ENCODE measurements around the gene MED14.

The MED14 gene

GRCh38 chrX:40721489-40722106 lies 13.7 kb downstream of the MED14 start:
- peak in 1 of 2 experiments; percentile 45 for DNase-seq (ENCODE audit: low read depth in 1 of 2, low spot score in 1 of 2)
- no peak for TF ChIP-seq JUND (IDR thresholded peaks at IDR 0.05; ENCODE audit: low read depth)
- in situ Hi-C loops (cut with HindIII; ENCODE audit: low pct_unique_long_range_greater_than_20kb, low sequenced_read_pairs) = no loop called here

- in situ Hi-C loops (cut with HindIII; ENCODE audit: low pct_unique_long_range_greater_than_20kb, low sequenced_read_pairs) = no loop called here
- no peak for DNase-seq (ENCODE audit: low read depth in 1 of 2, low spot score in 1 of 2)
- TF ChIP-seq JUND (IDR thresholded peaks at IDR 0.05; ENCODE audit: low read depth) = no peak
Observed at GRCh38 chrX:40720792-40721191, 14.6 kb downstream of the MED14 start.

GRCh38 chrX:40720339-40720738 lies 15.0 kb downstream of the MED14 start:
- TF ChIP-seq JUND (IDR thresholded peaks at IDR 0.05; ENCODE audit: low read depth) = no peak
- DNase-seq (ENCODE audit: low read depth in 1 of 2, low spot score in 1 of 2) = no peak
- in situ Hi-C loops (cut with HindIII; ENCODE audit: low pct_unique_long_range_greater_than_20kb, low sequenced_read_pairs) = no loop called here

- no peak for TF ChIP-seq JUND (IDR thresholded peaks at IDR 0.05; ENCODE audit: low read depth)
- no peak for DNase-seq (ENCODE audit: low read depth in 1 of 2, low spot score in 1 of 2)
- in situ Hi-C loops (cut with HindIII; ENCODE audit: low pct_unique_long_range_greater_than_20kb, low sequenced_read_pairs) = no loop called here
Observed at GRCh38 chrX:40719731-40720130, 15.6 kb downstream of the MED14 start.

- TF ChIP-seq JUND (IDR thresholded peaks at IDR 0.05; ENCODE audit: low read depth) = no peak
- in situ Hi-C loops (cut with HindIII; ENCODE audit: low pct_unique_long_range_greater_than_20kb, low sequenced_read_pairs) = no loop called here
- no peak for DNase-seq (ENCODE audit: low read depth in 1 of 2, low spot score in 1 of 2)
Observed at GRCh38 chrX:40719218-40719617, 16.1 kb downstream of the MED14 start.

GRCh38 chrX:40709395-40709794 lies 25.9 kb downstream of the MED14 start:
- TF ChIP-seq JUND (IDR thresholded peaks at IDR 0.05; ENCODE audit: low read depth) = no peak
- in situ Hi-C loops (cut with HindIII; ENCODE audit: low pct_unique_long_range_greater_than_20kb, low sequenced_read_pairs) = no loop called here
- no peak for DNase-seq (ENCODE audit: low read depth in 1 of 2, low spot score in 1 of 2)

- no peak for TF ChIP-seq JUND (IDR thresholded peaks at IDR 0.05; ENCODE audit: low read depth)
- in situ Hi-C loops (cut with HindIII; ENCODE audit: low pct_unique_long_range_greater_than_20kb, low sequenced_read_pairs) = no loop called here
- DNase-seq (ENCODE audit: low read depth in 1 of 2, low spot score in 1 of 2) = no peak
Observed at GRCh38 chrX:40705658-40706312, 29.6 kb downstream of the MED14 start.

- DNase-seq (ENCODE audit: low read depth in 1 of 2, low spot score in 1 of 2) = no peak
- in situ Hi-C loops (cut with HindIII; ENCODE audit: low pct_unique_long_range_greater_than_20kb, low sequenced_read_pairs) = no loop called here
- no peak for TF ChIP-seq JUND (IDR thresholded peaks at IDR 0.05; ENCODE audit: low read depth)
Observed at GRCh38 chrX:40700640-40701342, 34.6 kb downstream of the MED14 start.

- TF ChIP-seq JUND (IDR thresholded peaks at IDR 0.05; ENCODE audit: low read depth) = no peak
- DNase-seq (ENCODE audit: low read depth in 1 of 2, low spot score in 1 of 2) = no peak
- in situ Hi-C loops (cut with HindIII; ENCODE audit: low pct_unique_long_range_greater_than_20kb, low sequenced_read_pairs) = no loop called here
Observed at GRCh38 chrX:40698851-40699250, 36.5 kb downstream of the MED14 start.

- DNase-seq (ENCODE audit: low read depth in 1 of 2, low spot score in 1 of 2) = no peak
- in situ Hi-C loops (cut with HindIII; ENCODE audit: low pct_unique_long_range_greater_than_20kb, low sequenced_read_pairs) = no loop called here
- no peak for TF ChIP-seq JUND (IDR thresholded peaks at IDR 0.05; ENCODE audit: low read depth)
Observed at GRCh38 chrX:40694802-40695201, 40.5 kb downstream of the MED14 start.

GRCh38 chrX:40688929-40689328 lies 46.4 kb downstream of the MED14 start:
- in situ Hi-C loops (cut with HindIII; ENCODE audit: low pct_unique_long_range_greater_than_20kb, low sequenced_read_pairs) = no loop called here
- DNase-seq (ENCODE audit: low read depth in 1 of 2, low spot score in 1 of 2) = no peak
- TF ChIP-seq JUND (IDR thresholded peaks at IDR 0.05; ENCODE audit: low read depth) = no peak

GRCh38 chrX:40687169-40687568 lies 48.2 kb downstream of the MED14 start:
- TF ChIP-seq JUND (IDR thresholded peaks at IDR 0.05; ENCODE audit: low read depth) = no peak
- no peak for DNase-seq (ENCODE audit: low read depth in 1 of 2, low spot score in 1 of 2)
- in situ Hi-C loops (cut with HindIII; ENCODE audit: low pct_unique_long_range_greater_than_20kb, low sequenced_read_pairs) = no loop called here

GRCh38 chrX:40685362-40685918 lies 49.9 kb downstream of the MED14 start:
- TF ChIP-seq JUND (IDR thresholded peaks at IDR 0.05; ENCODE audit: low read depth) = no peak
- in situ Hi-C loops (cut with HindIII; ENCODE audit: low pct_unique_long_range_greater_than_20kb, low sequenced_read_pairs) = no loop called here

More at GRCh38 chrX:40685362-40685918, 49.9 kb downstream of the MED14 start:
- no peak for DNase-seq (ENCODE audit: low read depth in 1 of 2, low spot score in 1 of 2)
